GM10266 (cell line): Measurements from ENCODE around the gene GZMB.

Experiments used
- DNase-seq: peaks from one replicate; pipeline ENCODE4 v3.0.0; 2012; ENCODE audit errors: extremely low spot score
- CTCF ChIP-seq: IDR thresholded peaks from 2 replicates; pipeline ENCODE4 v1.5.1; 2012; ENCODE audit warnings: mild to moderate bottlenecking, low read depth; ENCODE audit not compliant: control insufficient read depth, insufficient read depth; ENCODE audit errors: missing control alignments

The GZMB gene

GRCh38 chr14:24631749-24632335 is 2.1 kb downstream of the GZMB start:
- DNase-seq: no peak
- no peak for TF ChIP-seq CTCF

- DNase-seq: no peak
- no peak for TF ChIP-seq CTCF
Observed at GRCh38 chr14:24630872-24631477, 3.0 kb downstream of the GZMB start.

- TF ChIP-seq CTCF: no peak
- DNase-seq: no peak
Observed at GRCh38 chr14:24630087-24630871, 3.7 kb downstream of the GZMB start.

- TF ChIP-seq CTCF: no peak
- no peak for DNase-seq
Observed at GRCh38 chr14:24629521-24629920, 4.5 kb downstream of the GZMB start.

GRCh38 chr14:24613747-24614146 is 20.2 kb downstream of the GZMB start:
- no peak for TF ChIP-seq CTCF
- no peak for DNase-seq

- DNase-seq: no peak
- TF ChIP-seq CTCF: no peak
Observed at GRCh38 chr14:24613241-24613640, 20.7 kb downstream of the GZMB start.

GRCh38 chr14:24612196-24612595 is 21.8 kb downstream of the GZMB start:
- no peak for DNase-seq
- no peak for TF ChIP-seq CTCF
